ENCODE data around the gene PIF1.

DNA sequence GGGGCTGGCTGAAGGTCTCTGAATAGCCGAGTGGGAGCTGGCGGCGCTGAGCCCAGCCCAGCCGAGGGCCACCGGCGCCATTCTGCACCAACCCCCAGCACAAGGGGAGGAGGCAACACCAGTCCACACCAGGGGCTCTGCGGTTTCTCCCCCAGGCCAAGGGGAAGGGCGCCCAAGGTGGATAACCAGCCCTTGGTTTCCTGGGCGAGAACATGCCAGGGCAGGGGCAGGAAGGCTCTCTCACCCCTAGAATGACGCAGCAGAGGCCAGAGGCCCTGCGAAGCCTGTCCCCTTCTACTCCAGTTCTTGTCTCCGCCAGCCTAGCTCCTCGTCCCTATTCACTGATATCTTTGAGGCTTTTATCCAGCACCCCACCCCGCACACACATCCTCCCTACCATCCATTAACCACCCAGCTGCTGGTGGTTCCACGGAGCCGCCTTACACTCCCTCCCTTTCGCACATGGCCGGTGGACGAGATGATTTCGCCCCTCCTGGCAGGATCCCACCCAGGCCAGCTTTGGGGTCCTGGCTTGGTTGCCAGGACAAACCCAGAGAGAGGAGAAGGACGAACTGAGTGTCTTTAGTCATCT is 51.3 kb downstream of the PIF1 start:
- TF ChIP-seq, protein P1, sequence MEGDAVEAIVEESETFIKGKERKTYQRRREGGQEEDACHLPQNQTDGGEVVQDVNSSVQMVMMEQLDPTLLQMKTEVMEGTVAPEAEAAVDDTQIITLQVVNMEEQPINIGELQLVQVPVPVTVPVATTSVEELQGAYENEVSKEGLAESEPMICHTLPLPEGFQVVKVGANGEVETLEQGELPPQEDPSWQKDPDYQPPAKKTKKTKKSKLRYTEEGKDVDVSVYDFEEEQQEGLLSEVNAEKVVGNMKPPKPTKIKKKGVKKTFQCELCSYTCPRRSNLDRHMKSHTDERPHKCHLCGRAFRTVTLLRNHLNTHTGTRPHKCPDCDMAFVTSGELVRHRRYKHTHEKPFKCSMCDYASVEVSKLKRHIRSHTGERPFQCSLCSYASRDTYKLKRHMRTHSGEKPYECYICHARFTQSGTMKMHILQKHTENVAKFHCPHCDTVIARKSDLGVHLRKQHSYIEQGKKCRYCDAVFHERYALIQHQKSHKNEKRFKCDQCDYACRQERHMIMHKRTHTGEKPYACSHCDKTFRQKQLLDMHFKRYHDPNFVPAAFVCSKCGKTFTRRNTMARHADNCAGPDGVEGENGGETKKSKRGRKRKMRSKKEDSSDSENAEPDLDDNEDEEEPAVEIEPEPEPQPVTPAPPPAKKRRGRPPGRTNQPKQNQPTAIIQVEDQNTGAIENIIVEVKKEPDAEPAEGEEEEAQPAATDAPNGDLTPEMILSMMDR (IDR thresholded peaks at IDR 0.05; ENCODE audit: low read depth, low read length, missing input control) = no peak
- TF ChIP-seq GABPA (IDR thresholded peaks at IDR 0.05 in 1 of 2, conservative IDR thresholded peaks at IDR 0.05 in 1 of 2) (no peak), RAD21 (IDR thresholded peaks at IDR 0.05) (no peak), YY1 (IDR thresholded peaks at IDR 0.05) (no peak), FOXA1 (IDR thresholded peaks at IDR 0.05) (no peak), SP1 (IDR thresholded peaks at IDR 0.05) (no peak), TAF1 (conservative IDR thresholded peaks at IDR 0.05) (no peak), EGR1 (IDR thresholded peaks at IDR 0.05; ENCODE audit: low read depth in 2 of 2) (no peak)
- TF ChIP-seq, protein P2, sequence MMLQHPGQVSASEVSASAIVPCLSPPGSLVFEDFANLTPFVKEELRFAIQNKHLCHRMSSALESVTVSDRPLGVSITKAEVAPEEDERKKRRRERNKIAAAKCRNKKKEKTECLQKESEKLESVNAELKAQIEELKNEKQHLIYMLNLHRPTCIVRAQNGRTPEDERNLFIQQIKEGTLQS (IDR thresholded peaks at IDR 0.05) = no peak
- TF ChIP-seq, protein P3, sequence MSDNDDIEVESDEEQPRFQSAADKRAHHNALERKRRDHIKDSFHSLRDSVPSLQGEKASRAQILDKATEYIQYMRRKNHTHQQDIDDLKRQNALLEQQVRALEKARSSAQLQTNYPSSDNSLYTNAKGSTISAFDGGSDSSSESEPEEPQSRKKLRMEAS (IDR thresholded peaks at IDR 0.05) = no peak
- TF ChIP-seq, protein P4, sequence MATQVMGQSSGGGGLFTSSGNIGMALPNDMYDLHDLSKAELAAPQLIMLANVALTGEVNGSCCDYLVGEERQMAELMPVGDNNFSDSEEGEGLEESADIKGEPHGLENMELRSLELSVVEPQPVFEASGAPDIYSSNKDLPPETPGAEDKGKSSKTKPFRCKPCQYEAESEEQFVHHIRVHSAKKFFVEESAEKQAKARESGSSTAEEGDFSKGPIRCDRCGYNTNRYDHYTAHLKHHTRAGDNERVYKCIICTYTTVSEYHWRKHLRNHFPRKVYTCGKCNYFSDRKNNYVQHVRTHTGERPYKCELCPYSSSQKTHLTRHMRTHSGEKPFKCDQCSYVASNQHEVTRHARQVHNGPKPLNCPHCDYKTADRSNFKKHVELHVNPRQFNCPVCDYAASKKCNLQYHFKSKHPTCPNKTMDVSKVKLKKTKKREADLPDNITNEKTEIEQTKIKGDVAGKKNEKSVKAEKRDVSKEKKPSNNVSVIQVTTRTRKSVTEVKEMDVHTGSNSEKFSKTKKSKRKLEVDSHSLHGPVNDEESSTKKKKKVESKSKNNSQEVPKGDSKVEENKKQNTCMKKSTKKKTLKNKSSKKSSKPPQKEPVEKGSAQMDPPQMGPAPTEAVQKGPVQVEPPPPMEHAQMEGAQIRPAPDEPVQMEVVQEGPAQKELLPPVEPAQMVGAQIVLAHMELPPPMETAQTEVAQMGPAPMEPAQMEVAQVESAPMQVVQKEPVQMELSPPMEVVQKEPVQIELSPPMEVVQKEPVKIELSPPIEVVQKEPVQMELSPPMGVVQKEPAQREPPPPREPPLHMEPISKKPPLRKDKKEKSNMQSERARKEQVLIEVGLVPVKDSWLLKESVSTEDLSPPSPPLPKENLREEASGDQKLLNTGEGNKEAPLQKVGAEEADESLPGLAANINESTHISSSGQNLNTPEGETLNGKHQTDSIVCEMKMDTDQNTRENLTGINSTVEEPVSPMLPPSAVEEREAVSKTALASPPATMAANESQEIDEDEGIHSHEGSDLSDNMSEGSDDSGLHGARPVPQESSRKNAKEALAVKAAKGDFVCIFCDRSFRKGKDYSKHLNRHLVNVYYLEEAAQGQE (IDR thresholded peaks at IDR 0.05) = no peak

Measured in liver (tissue), 3 donors.